ENCODE data around the gene PARK7.

- TF ChIP-seq POLR2A (IDR thresholded peaks at IDR 0.05): no peak
- TF ChIP-seq, protein P1, sequence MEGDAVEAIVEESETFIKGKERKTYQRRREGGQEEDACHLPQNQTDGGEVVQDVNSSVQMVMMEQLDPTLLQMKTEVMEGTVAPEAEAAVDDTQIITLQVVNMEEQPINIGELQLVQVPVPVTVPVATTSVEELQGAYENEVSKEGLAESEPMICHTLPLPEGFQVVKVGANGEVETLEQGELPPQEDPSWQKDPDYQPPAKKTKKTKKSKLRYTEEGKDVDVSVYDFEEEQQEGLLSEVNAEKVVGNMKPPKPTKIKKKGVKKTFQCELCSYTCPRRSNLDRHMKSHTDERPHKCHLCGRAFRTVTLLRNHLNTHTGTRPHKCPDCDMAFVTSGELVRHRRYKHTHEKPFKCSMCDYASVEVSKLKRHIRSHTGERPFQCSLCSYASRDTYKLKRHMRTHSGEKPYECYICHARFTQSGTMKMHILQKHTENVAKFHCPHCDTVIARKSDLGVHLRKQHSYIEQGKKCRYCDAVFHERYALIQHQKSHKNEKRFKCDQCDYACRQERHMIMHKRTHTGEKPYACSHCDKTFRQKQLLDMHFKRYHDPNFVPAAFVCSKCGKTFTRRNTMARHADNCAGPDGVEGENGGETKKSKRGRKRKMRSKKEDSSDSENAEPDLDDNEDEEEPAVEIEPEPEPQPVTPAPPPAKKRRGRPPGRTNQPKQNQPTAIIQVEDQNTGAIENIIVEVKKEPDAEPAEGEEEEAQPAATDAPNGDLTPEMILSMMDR (IDR thresholded peaks at IDR 0.05): no peak
Observed at GRCh38 chr1:7915826-7916500, 45.5 kb upstream of the PARK7 start.

All from uterus (tissue), 2 donors.